ENCODE data around the gene CHCHD4.

DNA sequence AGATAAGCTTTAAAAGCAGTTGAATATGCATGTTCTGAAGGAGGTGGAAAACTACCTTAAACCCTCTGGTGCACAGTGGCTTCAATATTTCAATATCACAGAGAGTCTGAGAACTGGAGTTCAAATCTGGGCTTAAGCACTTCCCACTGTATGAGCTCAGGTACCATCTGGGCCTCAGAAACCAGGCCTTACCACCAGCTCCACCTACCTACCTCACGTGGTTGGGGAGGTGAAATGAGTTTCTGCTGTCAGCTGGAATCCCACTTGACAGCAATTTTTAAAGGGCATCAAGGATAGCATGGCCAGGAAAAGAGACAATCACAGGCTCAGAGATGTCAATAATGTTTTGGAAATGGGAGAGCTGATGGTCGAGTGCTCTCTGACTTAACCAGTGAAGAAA is 5.0 kb downstream of the CHCHD4 start:
- TF ChIP-seq CTCF (IDR thresholded peaks at IDR 0.05; ENCODE audit: insufficient read depth, low read length), result no peak
- TF ChIP-seq POLR2AphosphoS5 (IDR thresholded peaks at IDR 0.05; ENCODE audit: low read depth), result no peak
